ENCODE measurements around the gene BBS10. TPM values are rescaled to one million over a fixed set of nuclear protein-coding genes. Genes with fewer than 3 reads are reported as not detected.

The BBS10 gene
- total and polyA plus RNA-seq, 2 of the 4 experiments (the other 2 are of a cell fraction) = 4.9 to 10.0 TPM

GRCh38 chr12:76316468-76316867, 31.7 kb downstream of the BBS10 start:
- BruUV-seq (replicated peaks) = no TSS peak
- POLR2A ChIA-PET (ENCODE audit: unreplicated experiment) = no interaction called here
- no CpG with 5 or more reads among the region's 7 CpGs for WGBS, 2 experiments (ENCODE audit: extremely low coverage in 2 of 2, insufficient read length in 1 of 2)

More at GRCh38 chr12:76316468-76316867, 31.7 kb downstream of the BBS10 start:
- H3K9ac ChIP-seq (ENCODE audit: low read depth, low read length) = no peak overlapping the region
- 0 out of 2 replicates have a peak, but pooled peaks cover 2% of the 10 kb centered on the region for H3K9me1 ChIP-seq (ENCODE audit: insufficient read depth, low read length)
- H3K9me3 ChIP-seq (ENCODE audit: control insufficient read depth, insufficient read depth, low read length) = no peaks in the 10 kb centered on the region
- ATAC-seq (ENCODE audit: low read depth) (no peak), DNase-seq (no peak)
- H2AK9ac ChIP-seq (replicated peaks; ENCODE audit: low read depth, low read length, poor library complexity) = no peak overlapping the region
- no peak overlapping the region for H2BK120ac ChIP-seq (ENCODE audit: low read depth, low read length)
- in situ Hi-C loops (cut with MboI; ENCODE audit: low sequenced_read_pairs) = no loop called here
- no peak for TF ChIP-seq MAFK (IDR thresholded peaks at IDR 0.05; ENCODE audit: low read depth, low read length)
- peak; percentile 69 for TF ChIP-seq CEBPB (IDR thresholded peaks at IDR 0.05; ENCODE audit: low read depth, low read length)
- H2AFZ ChIP-seq (replicated peaks; ENCODE audit: low read length, poor library complexity) = no peak overlapping the region
- H4K20me1 ChIP-seq (ENCODE audit: insufficient read depth, low read length) = no peaks in the 10 kb centered on the region
- no peak overlapping the region for H3K4me3 ChIP-seq (ENCODE audit: insufficient read depth, low read depth, low read length)
- no peak overlapping the region for H3K4ac ChIP-seq (ENCODE audit: low read depth, low read length)
- intact Hi-C loops (cut with micrococcal nuclease) = no loop called here
- H3K27me3 ChIP-seq (ENCODE audit: control insufficient read depth, insufficient read depth, low read length) = no peaks in the 10 kb centered on the region
- H3K79me1 ChIP-seq (ENCODE audit: low read depth in 1 of 2, low read length in 2 of 2) = no peaks in the 10 kb centered on the region
- H4K91ac ChIP-seq (ENCODE audit: insufficient read depth, low read depth, low read length) = no peak overlapping the region
- no peak overlapping the region for H4K5ac ChIP-seq (ENCODE audit: low read depth, low read length)
- no peak overlapping the region for H2AK5ac ChIP-seq (ENCODE audit: low read depth, low read length)
- H3K23ac ChIP-seq (ENCODE audit: low read depth, low read length) = no peak overlapping the region
- H3K27ac ChIP-seq (ENCODE audit: insufficient read depth, low read length) = no peak overlapping the region
- dilution Hi-C loops (cut with HindIII; ENCODE audit: low sequenced_read_pairs, unreplicated experiment) = no loop called here
- no peak overlapping the region for H2BK5ac ChIP-seq (ENCODE audit: low read depth, low read length, poor library complexity, severe bottlenecking)
- no peak overlapping the region for H3K4me2 ChIP-seq (ENCODE audit: low read depth, low read length)
- CTCF ChIA-PET = interaction anchor here (1.6 kb wide), 1 partner anchor 21 kb away, joined by 3 read pairs; no protein-coding TSS in a partner anchor
- H3K36me3 ChIP-seq (ENCODE audit: control insufficient read depth, insufficient read depth, low read length) = no peaks in the 10 kb centered on the region
- no peak overlapping the region for H2BK20ac ChIP-seq (ENCODE audit: low read depth, low read length)
- H2BK15ac ChIP-seq (ENCODE audit: low read depth, low read length) = no peak overlapping the region
- no peak overlapping the region for H4K8ac ChIP-seq (ENCODE audit: low read depth in 2 of 2, low read length in 2 of 2)
- H3K4me1 ChIP-seq (ENCODE audit: control insufficient read depth, insufficient read depth, low read length) = peaks cover 5% of the 10 kb centered on the region; the same call in 1 of the 2 replicates
- no peak overlapping the region for H3K14ac ChIP-seq (replicated peaks; ENCODE audit: low read depth, low read length)
- no peak overlapping the region for H3K18ac ChIP-seq (ENCODE audit: low read depth, low read length)
- no peak overlapping the region for H3K56ac ChIP-seq (ENCODE audit: extremely low read depth, insufficient read depth, low read length)
